Subcutaneous abdominal adipose tissue (tissue), 5 donors: Measurements from ENCODE around the gene PTK7.

Experiments used
- H3K27ac ChIP-seq: one replicate; pipeline ENCODE4 v1.7.0; 2013; ENCODE audit warnings: low read depth, mild to moderate bottlenecking, inconsistent platforms, low read length, moderate library complexity
- H3K27me3 ChIP-seq, 5 donors: one replicate each; pipeline ENCODE4 v1.7.0; 2013; ENCODE audit warnings: low read length in 5 of 5, inconsistent platforms in 1 of 5; ENCODE audit not compliant: control insufficient read depth in 5 of 5, insufficient read depth in 4 of 5
- H3K36me3 ChIP-seq, 5 donors: one replicate each; pipeline ENCODE4 v1.7.0; 2013; ENCODE audit warnings: low read length in 5 of 5; ENCODE audit not compliant: control insufficient read depth in 5 of 5, insufficient read depth in 5 of 5
- H3K4me1 ChIP-seq, 5 donors: one replicate each; pipeline ENCODE4 v1.7.0; 2013; ENCODE audit warnings: low read length in 5 of 5, mild to moderate bottlenecking in 3 of 5, moderate library complexity in 1 of 5; ENCODE audit not compliant: control insufficient read depth in 5 of 5, insufficient read depth in 5 of 5
- H3K4me3 ChIP-seq, 5 donors: one replicate each; pipeline ENCODE4 v1.7.0; 2013; ENCODE audit warnings: low read length in 5 of 5, low read depth in 1 of 5
- H3K9ac ChIP-seq, 5 donors: one replicate each; pipeline ENCODE4 v1.7.0; 2013; ENCODE audit warnings: low read length in 5 of 5, mild to moderate bottlenecking in 4 of 5, moderate library complexity in 3 of 5
- H3K9me3 ChIP-seq, 5 donors: one replicate each; pipeline ENCODE4 v1.7.0; 2013; ENCODE audit warnings: low read length in 5 of 5; ENCODE audit not compliant: control insufficient read depth in 5 of 5
- donor health status: healthy.
- donor health status: healthy.
- donor health status: healthy.
- donor health status: healthy.
- donor health status: healthy.

PTK7 gene

DNA sequence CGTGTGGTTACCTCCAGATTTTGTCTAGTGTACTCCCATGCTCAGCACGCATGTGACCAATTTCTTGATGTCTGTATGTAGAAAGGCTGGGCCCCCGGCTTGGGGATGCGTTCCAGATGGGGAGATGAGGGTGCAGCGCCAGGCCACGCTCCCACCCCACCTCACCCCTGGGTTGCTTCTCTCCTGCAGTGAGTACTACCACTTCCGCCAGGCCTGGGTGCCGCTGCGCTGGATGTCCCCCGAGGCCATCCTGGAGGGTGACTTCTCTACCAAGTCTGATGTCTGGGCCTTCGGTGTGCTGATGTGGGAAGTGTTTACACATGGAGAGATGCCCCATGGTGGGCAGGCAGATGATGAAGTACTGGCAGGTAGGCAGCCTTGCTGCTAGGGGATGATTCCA is 83.5 kb downstream of the PTK7 start:
- Histone ChIP-seq H3K4me3 (no peak overlapping the region), H3K27me3 (no peaks in the 10 kb centered on the region), H3K27ac (no peak overlapping the region), H3K4me1 (no peaks in the 10 kb centered on the region), H3K9me3 (no peaks in the 10 kb centered on the region), H3K9ac (no peak overlapping the region), H3K36me3 (no peaks in the 10 kb centered on the region)

DNA sequence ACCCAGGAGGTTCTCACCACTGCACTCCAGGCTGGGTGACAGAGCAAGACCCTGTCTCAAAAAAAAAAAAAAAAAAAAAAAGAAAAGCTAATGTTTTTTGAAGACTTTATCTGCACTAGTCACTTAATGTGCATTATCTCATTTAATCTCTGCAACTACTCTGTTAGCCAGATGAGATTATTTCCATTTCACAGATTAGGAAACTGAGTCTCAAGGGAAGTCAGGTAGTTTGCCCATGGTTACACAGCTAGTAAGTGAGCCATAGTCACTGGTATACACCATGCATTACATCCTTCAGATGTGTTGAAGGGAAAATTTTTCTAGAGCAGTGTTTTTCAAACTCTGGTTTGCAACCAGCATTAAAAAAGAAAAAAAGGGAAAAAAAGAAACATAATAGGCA is 87.8 kb downstream of the PTK7 start:
- no peak overlapping the region for H3K27ac ChIP-seq
- no peak overlapping the region for H3K9ac ChIP-seq
- H3K4me3 ChIP-seq: no peak overlapping the region
- no peaks in the 10 kb centered on the region for H3K27me3 ChIP-seq
- H3K36me3 ChIP-seq: no peaks in the 10 kb centered on the region
- H3K4me1 ChIP-seq: no peaks in the 10 kb centered on the region
- H3K9me3 ChIP-seq: no peaks in the 10 kb centered on the region

DNA sequence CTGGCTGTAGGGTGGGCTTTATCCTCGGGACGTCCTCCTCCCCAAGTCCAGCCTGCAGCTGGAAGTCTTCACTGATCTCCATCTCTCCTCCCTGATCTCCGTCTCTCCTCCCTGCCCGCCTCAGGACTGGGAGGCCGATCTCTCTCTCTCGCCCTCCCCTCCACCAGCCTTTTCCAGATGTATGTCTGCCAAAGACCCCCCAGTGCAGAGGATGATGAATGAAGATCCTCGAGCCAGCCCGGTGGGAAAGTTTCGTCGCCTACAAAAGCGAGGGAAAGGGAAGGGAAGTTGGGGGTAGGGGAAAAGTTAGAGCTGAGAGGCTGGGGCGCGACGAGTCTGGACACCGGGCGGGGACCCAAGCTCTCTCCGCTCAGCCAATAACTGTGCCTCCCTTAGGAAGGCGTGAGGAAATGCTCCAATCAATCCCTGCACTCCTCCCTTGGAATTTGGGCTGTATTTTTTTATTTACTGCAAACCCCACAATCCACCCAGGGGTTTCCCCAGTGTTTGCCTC is 94.4 kb downstream of the PTK7 start:
- peaks cover 10 to 47% (median 38%) of the 10 kb centered on the region in 5 donors for H3K4me1 ChIP-seq
- no peaks in the 10 kb centered on the region for H3K27me3 ChIP-seq
- H3K36me3 ChIP-seq: peaks cover 0 to 5% (median 3%) of the 10 kb centered on the region in 5 donors
- peak overlapping the region; percentile 70 to 87 (median 78) for H3K9ac ChIP-seq
- no peaks in the 10 kb centered on the region for H3K9me3 ChIP-seq
- peak overlapping the region; percentile 60 to 95 (median 81) for H3K4me3 ChIP-seq
- peak overlapping the region; percentile 92 for H3K27ac ChIP-seq

DNA sequence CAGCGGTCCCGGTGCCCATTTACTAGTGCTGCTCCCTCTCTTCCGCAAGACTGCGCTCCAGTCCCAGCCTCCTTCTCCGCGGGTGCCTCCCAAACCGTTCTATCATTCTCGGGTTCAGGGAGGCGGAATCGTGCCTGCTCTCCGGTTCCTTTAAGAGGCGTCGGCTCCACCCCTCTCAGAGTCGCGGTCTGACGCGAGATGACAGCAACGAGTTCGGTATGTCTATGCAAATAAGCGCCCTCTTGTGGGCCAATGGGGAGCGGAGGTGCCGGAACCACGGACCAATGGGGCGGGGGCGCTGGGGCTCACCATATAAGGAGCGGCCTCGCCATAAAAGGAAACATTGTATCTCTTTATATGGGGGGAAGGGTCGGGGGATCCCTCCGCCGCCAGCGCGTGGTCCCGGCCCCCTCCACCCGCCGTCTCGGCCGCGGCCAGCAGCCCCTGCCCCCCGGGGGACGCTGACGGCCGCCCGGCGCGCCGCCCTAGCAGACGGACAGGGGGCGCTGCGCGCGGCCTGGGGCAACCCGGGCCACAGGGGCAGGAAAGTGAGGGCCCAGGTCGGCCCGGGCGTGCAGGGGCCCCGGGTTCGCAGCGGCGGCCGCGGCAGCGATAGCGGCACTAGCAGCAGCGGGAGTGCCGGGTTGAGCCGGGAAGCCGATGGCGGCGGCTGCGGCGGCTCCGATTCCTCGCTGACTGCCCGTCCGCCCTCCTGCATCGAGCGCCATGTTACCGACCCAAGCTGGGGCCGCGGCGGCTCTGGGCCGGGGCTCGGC is 95.0 kb downstream of the PTK7 start, which contains the start of gene SRF:
SRF (plus strand) TSS at position 339 of the 776 bp plus-strand sequence; CDS start at position 727, 388 bp downstream.
- Histone ChIP-seq H3K9me3 (no peaks in the 10 kb centered on the region), H3K4me3 (peak within 1 kb of the TSS; percentile 74 to 95 (median 84)), H3K4me1 (peaks cover 10 to 53% (median 41%) of the 10 kb centered on the region in 5 donors), H3K9ac (peak within 1 kb of the TSS; percentile 84 to 91 (median 87)), H3K27ac (peak within 1 kb of the TSS; percentile 92), H3K27me3 (no peaks in the 10 kb centered on the region), H3K36me3 (peaks cover 0 to 12% (median 9%) of the 10 kb centered on the region in 5 donors)

GRCh38 chr6:43171707-43172103 is 95.6 kb downstream of the PTK7 start:
- Histone ChIP-seq H3K9me3 (no peaks in the 10 kb centered on the region), H3K27ac (peak overlapping the region; percentile 92), H3K27me3 (no peaks in the 10 kb centered on the region), H3K9ac (peak overlapping the region in 4 of 5 donors; percentile 84 to 91 (median 86)), H3K4me1 (peaks cover 10 to 54% (median 41%) of the 10 kb centered on the region in 5 donors), H3K4me3 (peak overlapping the region in 4 of 5 donors; percentile 74 to 87 (median 82)), H3K36me3 (peaks cover 0 to 18% (median 15%) of the 10 kb centered on the region in 5 donors)

- peaks cover 10 to 54% (median 41%) of the 10 kb centered on the region in 5 donors for H3K4me1 ChIP-seq
- H3K9ac ChIP-seq: peak overlapping the region; percentile 68 to 91 (median 84)
- H3K36me3 ChIP-seq: peaks cover 0 to 20% (median 18%) of the 10 kb centered on the region in 5 donors
- peak overlapping the region; percentile 92 for H3K27ac ChIP-seq
- peak overlapping the region; percentile 74 to 97 (median 84) for H3K4me3 ChIP-seq
- H3K9me3 ChIP-seq: no peaks in the 10 kb centered on the region
- H3K27me3 ChIP-seq: no peaks in the 10 kb centered on the region
Observed at GRCh38 chr6:43172104-43173007, 96.2 kb downstream of the PTK7 start.

DNA sequence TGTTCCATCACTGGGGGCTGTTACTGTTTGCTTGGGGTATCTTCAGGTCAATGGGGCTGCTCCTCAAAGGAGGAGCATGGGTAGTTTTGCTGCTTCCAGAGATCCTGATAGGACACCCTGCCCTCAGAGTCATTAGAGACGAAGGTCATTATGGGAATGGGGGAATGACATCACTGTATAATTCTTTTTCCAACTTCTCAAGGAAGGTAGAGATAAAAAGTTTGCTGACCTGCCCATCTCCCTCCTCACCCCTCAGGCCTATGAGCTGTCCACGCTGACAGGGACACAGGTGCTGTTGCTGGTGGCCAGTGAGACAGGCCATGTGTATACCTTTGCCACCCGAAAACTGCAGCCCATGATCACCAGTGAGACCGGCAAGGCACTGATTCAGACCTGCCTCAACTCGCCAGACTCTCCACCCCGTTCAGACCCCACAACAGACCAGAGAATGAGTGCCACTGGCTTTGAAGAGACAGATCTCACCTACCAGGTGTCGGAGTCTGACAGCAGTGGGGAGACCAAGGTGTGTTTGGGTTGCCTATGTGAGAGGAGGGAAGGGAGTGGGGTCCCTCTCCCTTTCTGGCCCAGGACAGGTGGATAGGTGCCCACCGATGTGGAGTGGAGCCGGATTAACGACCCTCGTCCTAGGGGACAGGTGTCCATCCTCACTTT is 97.6 kb downstream of the PTK7 start:
- H3K4me1 ChIP-seq: peaks cover 10 to 54% (median 41%) of the 10 kb centered on the region in 5 donors
- H3K9me3 ChIP-seq: no peaks in the 10 kb centered on the region
- peaks cover 0 to 30% (median 28%) of the 10 kb centered on the region in 5 donors for H3K36me3 ChIP-seq
- peak overlapping the region; percentile 92 for H3K27ac ChIP-seq
- peak overlapping the region; percentile 64 to 91 (median 75) for H3K9ac ChIP-seq
- H3K4me3 ChIP-seq: peak overlapping the region; percentile 34 to 97 (median 66)
- no peaks in the 10 kb centered on the region for H3K27me3 ChIP-seq

GRCh38 chr6:43174263-43175112 is 98.4 kb downstream of the PTK7 start:
- Histone ChIP-seq H3K27me3 (no peaks in the 10 kb centered on the region), H3K4me3 (peak overlapping the region; percentile 65 to 97 (median 66)), H3K36me3 (peaks cover 0 to 38% (median 36%) of the 10 kb centered on the region in 5 donors), H3K9me3 (no peaks in the 10 kb centered on the region), H3K27ac (peak overlapping the region; percentile 92), H3K9ac (peak overlapping the region in 4 of 5 donors; percentile 64 to 85 (median 80)), H3K4me1 (peaks cover 10 to 54% (median 41%) of the 10 kb centered on the region in 5 donors)
